GM12865 (cell line): ENCODE measurements around the gene TNS3.

ENCODE experiments used
- DNase-seq: peaks from one replicate; pipeline ENCODE4 v3.0.0; 2010; ENCODE audit warnings: low read depth
- H3K4me3 ChIP-seq: 2 replicates; pipeline ENCODE4 v1.5.1; 2011; ENCODE audit warnings: mild to moderate bottlenecking, low read depth, low read length, control low read depth
- CTCF ChIP-seq: IDR thresholded peaks from 2 replicates; pipeline ENCODE4 v1.5.1; 2011; ENCODE audit warnings: low read length, control low read depth, low read depth, inconsistent platforms; ENCODE audit not compliant: insufficient read depth; ENCODE audit errors: missing control alignments

Gene TNS3

GRCh38 chr7:47507522-47507921 is 74.4 kb downstream of the TNS3 start:
- H3K4me3 ChIP-seq = no peak overlapping the region
- no peak for DNase-seq
- no peak for TF ChIP-seq CTCF

GRCh38 chr7:47506382-47507339 is 75.2 kb downstream of the TNS3 start:
- no peak for TF ChIP-seq CTCF
- DNase-seq = no peak
- H3K4me3 ChIP-seq = no peak overlapping the region

GRCh38 chr7:47505312-47506007 is 76.5 kb downstream of the TNS3 start:
- no peak overlapping the region for H3K4me3 ChIP-seq
- no peak for DNase-seq
- no peak for TF ChIP-seq CTCF

- H3K4me3 ChIP-seq = no peak overlapping the region
- no peak for DNase-seq
- no peak for TF ChIP-seq CTCF
Observed at GRCh38 chr7:47504551-47505311, 77.2 kb downstream of the TNS3 start.

GRCh38 chr7:47503281-47503680 is 78.6 kb downstream of the TNS3 start:
- no peak overlapping the region for H3K4me3 ChIP-seq
- DNase-seq = no peak
- TF ChIP-seq CTCF = no peak

- H3K4me3 ChIP-seq = no peak overlapping the region
- DNase-seq = no peak
- TF ChIP-seq CTCF = no peak
Observed at GRCh38 chr7:47502240-47502877, 79.6 kb downstream of the TNS3 start.
